HEK293 (cell line): ENCODE measurements around the gene MME.

Experiments
- CTCF ChIA-PET: fragments of 350-600 bp; formaldehyde crosslinking; extraction: SDS; loops from one replicate; lab custom pipeline; 2021; ENCODE audit warnings: antibody characterized with exemption; lab: Yijun Ruan, JAX
- POLR2A ChIA-PET: fragments of 300-600 bp; formaldehyde crosslinking; extraction: SDS; loops from one replicate; lab custom pipeline; 2020; ENCODE audit warnings: antibody characterized with exemption, inconsistent platforms; lab: Yijun Ruan, JAX
- H3K27ac ChIP-seq: fragments of 200-500 bp; sonication (Bioruptor generic); 2 replicates; pipeline ENCODE4 v1.5.1; 2014; ENCODE audit warnings: low read depth, low read length, control low read depth, inconsistent platforms; ENCODE audit errors: extremely low read depth
- H3K36me3 ChIP-seq, 2 experiments: fragments of 200-500 bp in 1 of 2; sonication (Bioruptor generic) in 1 of 2; 1 replicate in 1 of 2; 2 replicates in 1 of 2; pipeline ENCODE4 v1.5.1; 2014 to 2017; ENCODE audit warnings: inconsistent platforms in 2 of 2, low read length in 2 of 2; ENCODE audit not compliant: control insufficient read depth in 2 of 2, insufficient read depth in 1 of 2
- H3K4me1 ChIP-seq: fragments of 200-500 bp; sonication (Bioruptor generic); 2 replicates; pipeline ENCODE4 v1.5.1; 2014; ENCODE audit warnings: mild to moderate bottlenecking, low read length, inconsistent platforms; ENCODE audit not compliant: control insufficient read depth, insufficient read depth
- H3K4me3 ChIP-seq: 2 replicates; pipeline ENCODE4 v1.5.1; 2011; ENCODE audit warnings: low read depth, mild to moderate bottlenecking, control low read depth, low read length, moderate library complexity
- H3K9me3 ChIP-seq: fragments of 200-500 bp; sonication (Bioruptor generic); 2 replicates; pipeline ENCODE4 v1.5.1; 2014; ENCODE audit warnings: low read depth, low read length, inconsistent platforms; ENCODE audit not compliant: control insufficient read depth, insufficient read depth
- HOXC10 ChIP-seq: sonication (generic); formaldehyde crosslinking; IDR thresholded peaks from 2 replicates; pipeline ENCODE4 v1.8.1; 2023; ENCODE audit warnings: mild to moderate bottlenecking, missing genetic modification reagents
- MYNN ChIP-seq: fragments of 450-650 bp; formaldehyde crosslinking; IDR thresholded peaks from 2 replicates; pipeline ENCODE4 v1.5.1; 2016; ENCODE audit warnings: missing biosample characterization, missing genetic modification characterization, borderline replicate concordance
- YY1 ChIP-seq: fragments of 450-650 bp; formaldehyde crosslinking; IDR thresholded peaks from 2 replicates; pipeline ENCODE4 v1.5.1; 2018; ENCODE audit warnings: missing biosample characterization, missing genetic modification characterization
- YY2 ChIP-seq: fragments of 450-650 bp; formaldehyde crosslinking; IDR thresholded peaks from 2 replicates; pipeline ENCODE4 v1.5.1; 2016; ENCODE audit warnings: missing biosample characterization, missing genetic modification characterization
- ZNF2 ChIP-seq: fragments of 450-650 bp; formaldehyde crosslinking; IDR thresholded peaks from 2 replicates; pipeline ENCODE4 v1.5.1; 2016; ENCODE audit warnings: missing biosample characterization, missing genetic modification characterization
- ZNF202 ChIP-seq: fragments of 450-650 bp; formaldehyde crosslinking; IDR thresholded peaks from 2 replicates; pipeline ENCODE4 v1.5.1; 2016; ENCODE audit warnings: missing biosample characterization, missing genetic modification characterization, borderline replicate concordance
- ZNF214 ChIP-seq: fragments of 450-650 bp; formaldehyde crosslinking; IDR thresholded peaks from 2 replicates; pipeline ENCODE4 v1.5.1; 2017; ENCODE audit warnings: missing biosample characterization, mild to moderate bottlenecking, missing genetic modification characterization, borderline replicate concordance
- ZNF266 ChIP-seq: fragments of 450-650 bp; formaldehyde crosslinking; IDR thresholded peaks from 2 replicates; pipeline ENCODE4 v1.5.1; 2016; ENCODE audit warnings: missing biosample characterization, missing genetic modification characterization, low read depth
- ZNF302 ChIP-seq: fragments of 450-650 bp; formaldehyde crosslinking; IDR thresholded peaks from 2 replicates; pipeline ENCODE4 v1.5.1; 2016; ENCODE audit warnings: missing biosample characterization, missing genetic modification characterization, low read depth
- ZNF324 ChIP-seq: fragments of 450-650 bp; formaldehyde crosslinking; IDR thresholded peaks from 2 replicates; pipeline ENCODE4 v1.5.1; 2016; ENCODE audit warnings: missing biosample characterization, missing genetic modification characterization
- ZNF426 ChIP-seq: fragments of 450-650 bp; formaldehyde crosslinking; IDR thresholded peaks from 2 replicates; pipeline ENCODE4 v1.5.1; 2017; ENCODE audit warnings: missing biosample characterization, missing genetic modification characterization, mild to moderate bottlenecking, inconsistent platforms, moderate library complexity
- ZNF501 ChIP-seq: fragments of 450-650 bp; formaldehyde crosslinking; IDR thresholded peaks from 2 replicates; pipeline ENCODE4 v1.5.1; 2016; ENCODE audit warnings: missing biosample characterization, missing genetic modification characterization
- ZNF623 ChIP-seq: fragments of 450-650 bp; formaldehyde crosslinking; IDR thresholded peaks from 2 replicates; pipeline ENCODE4 v1.5.1; 2016; ENCODE audit warnings: missing biosample characterization, missing genetic modification characterization
- ZNF664 ChIP-seq: fragments of 450-650 bp; formaldehyde crosslinking; IDR thresholded peaks from 2 replicates; pipeline ENCODE4 v1.5.1; 2016; ENCODE audit warnings: missing biosample characterization, missing genetic modification characterization
- ZNF76 ChIP-seq: fragments of 450-650 bp; formaldehyde crosslinking; IDR thresholded peaks from 2 replicates; pipeline ENCODE4; 2016; ENCODE audit warnings: low read depth, missing biosample characterization, missing genetic modification characterization, borderline replicate concordance
- ZNF777 ChIP-seq: fragments of 450-650 bp; formaldehyde crosslinking; IDR thresholded peaks from 2 replicates; pipeline ENCODE4 v1.5.1; 2017; ENCODE audit warnings: missing biosample characterization, missing genetic modification characterization, borderline replicate concordance
- ZNF843 ChIP-seq: fragments of 450-650 bp; formaldehyde crosslinking; IDR thresholded peaks from 2 replicates; pipeline ENCODE4 v1.5.1; 2016; ENCODE audit warnings: missing biosample characterization, missing genetic modification characterization
- TF ChIP-seq, protein P1 (sequence below): fragments of 450-650 bp; IDR thresholded peaks from 2 replicates; pipeline ENCODE4 v1.5.1; 2018; ENCODE audit warnings: missing biosample characterization, mild to moderate bottlenecking, missing genetic modification characterization
- TF ChIP-seq, protein P2 (sequence below): fragments of 450-650 bp; formaldehyde crosslinking; IDR thresholded peaks from 2 replicates; pipeline ENCODE4 v1.5.1; 2016; ENCODE audit warnings: missing biosample characterization, missing genetic modification characterization, low read depth
- TF ChIP-seq, protein P3 (sequence below): fragments of 450-650 bp; formaldehyde crosslinking; IDR thresholded peaks from 2 replicates; pipeline ENCODE4 v1.5.1; 2017; ENCODE audit warnings: missing biosample characterization, mild to moderate bottlenecking, missing genetic modification characterization, moderate library complexity

Gene MME

DNA sequence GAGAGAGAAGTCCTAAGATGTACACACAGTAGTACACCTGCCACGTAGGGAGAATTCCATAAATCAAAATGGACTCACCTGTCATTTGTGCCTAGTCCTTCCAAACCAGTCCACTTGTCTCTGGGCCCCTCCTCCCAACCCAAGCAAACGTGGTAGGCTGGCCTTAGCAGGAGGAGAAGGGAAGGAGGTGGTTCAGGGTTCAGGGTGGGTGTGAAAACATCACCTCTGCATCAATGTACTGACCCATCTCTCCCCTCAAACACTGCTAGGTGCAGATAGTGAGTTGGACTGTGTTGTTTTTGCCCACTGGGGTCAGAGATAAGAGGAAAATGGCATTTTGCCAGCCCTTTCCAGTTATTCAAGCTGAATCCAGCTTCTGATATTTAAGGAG lies 99.3 kb downstream of the MME start (continued):
- TF ChIP-seq ZNF501 (tag by site-specific recombination) (no peak), ZNF843 (tag by site-specific recombination) (no peak), ZNF623 (tag by site-specific recombination) (no peak), ZNF302 (tag by site-specific recombination) (no peak), ZNF76 (tag by site-specific recombination) (no peak), HOXC10 (CRISPR knock-in tag) (no peak), ZNF664 (tag by site-specific recombination) (no peak)
- TF ChIP-seq, protein P1, sequence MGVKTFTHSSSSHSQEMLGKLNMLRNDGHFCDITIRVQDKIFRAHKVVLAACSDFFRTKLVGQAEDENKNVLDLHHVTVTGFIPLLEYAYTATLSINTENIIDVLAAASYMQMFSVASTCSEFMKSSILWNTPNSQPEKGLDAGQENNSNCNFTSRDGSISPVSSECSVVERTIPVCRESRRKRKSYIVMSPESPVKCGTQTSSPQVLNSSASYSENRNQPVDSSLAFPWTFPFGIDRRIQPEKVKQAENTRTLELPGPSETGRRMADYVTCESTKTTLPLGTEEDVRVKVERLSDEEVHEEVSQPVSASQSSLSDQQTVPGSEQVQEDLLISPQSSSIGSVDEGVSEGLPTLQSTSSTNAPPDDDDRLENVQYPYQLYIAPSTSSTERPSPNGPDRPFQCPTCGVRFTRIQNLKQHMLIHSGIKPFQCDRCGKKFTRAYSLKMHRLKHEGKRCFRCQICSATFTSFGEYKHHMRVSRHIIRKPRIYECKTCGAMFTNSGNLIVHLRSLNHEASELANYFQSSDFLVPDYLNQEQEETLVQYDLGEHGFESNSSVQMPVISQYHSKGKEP: no peak

DNA sequence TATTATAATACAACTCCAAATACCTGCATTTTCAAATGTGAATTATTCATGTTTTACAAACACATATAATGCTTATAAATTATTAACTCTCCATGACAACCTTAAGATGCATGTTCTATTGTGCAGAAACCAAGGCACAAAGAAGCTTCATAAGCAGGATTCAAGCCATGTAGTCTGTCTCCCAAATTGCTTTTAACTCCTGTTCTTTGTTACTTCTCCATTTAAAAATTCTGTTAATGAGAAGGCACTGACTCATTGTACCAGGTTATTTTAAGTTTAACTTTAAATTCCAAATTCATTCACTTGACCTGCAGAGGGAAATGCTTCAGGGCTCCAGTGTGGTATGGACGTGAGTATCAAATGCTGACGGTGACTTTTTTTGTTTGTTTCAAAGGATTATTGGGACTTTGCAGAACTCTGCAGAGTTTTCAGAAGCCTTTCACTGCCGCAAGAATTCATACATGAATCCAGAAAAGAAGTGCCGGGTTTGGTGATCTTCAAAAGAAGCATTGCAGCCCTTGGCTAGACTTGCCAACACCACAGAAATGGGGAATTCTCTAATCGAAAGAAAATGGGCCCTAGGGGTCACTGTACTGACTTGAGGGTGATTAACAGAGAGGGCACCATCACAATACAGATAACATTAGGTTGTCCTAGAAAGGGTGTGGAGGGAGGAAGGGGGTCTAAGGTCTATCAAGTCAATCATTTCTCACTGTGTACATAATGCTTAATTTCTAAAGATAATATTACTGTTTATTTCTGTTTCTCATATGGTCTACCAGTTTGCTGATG lies 100.0 kb downstream of the MME start:
- no peaks in the 10 kb centered on the region for H3K36me3 ChIP-seq
- TF ChIP-seq ZNF777 (tag by site-specific recombination) (no peak), ZNF214 (tag by site-specific recombination) (no peak)
- no peak overlapping the region for H3K27ac ChIP-seq
- CTCF ChIA-PET: no interaction called here
- no peak overlapping the region for H3K4me3 ChIP-seq
- no peaks in the 10 kb centered on the region for H3K9me3 ChIP-seq
- POLR2A ChIA-PET: no interaction called here
- no peaks in the 10 kb centered on the region for H3K4me1 ChIP-seq

DNA sequence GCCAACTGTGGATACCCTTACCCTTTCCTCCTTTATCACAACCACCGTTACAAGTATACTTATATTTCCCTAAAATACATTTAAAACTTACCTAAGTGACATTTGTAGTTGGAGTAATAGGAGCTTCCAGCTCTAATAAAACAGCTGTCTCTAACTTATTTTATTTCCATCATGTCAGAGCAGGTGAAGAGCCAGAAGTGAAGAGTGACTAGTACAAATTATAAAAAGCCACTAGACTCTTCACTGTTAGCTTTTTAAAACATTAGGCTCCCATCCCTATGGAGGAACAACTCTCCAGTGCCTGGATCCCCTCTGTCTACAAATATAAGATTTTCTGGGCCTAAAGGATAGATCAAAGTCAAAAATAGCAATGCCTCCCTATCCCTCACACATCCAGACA lies 102.3 kb downstream of the MME start:
- TF ChIP-seq YY1 (tag by site-specific recombination): no peak
- TF ChIP-seq YY2 (tag by site-specific recombination): no peak
- no peak for TF ChIP-seq ZNF2 (tag by site-specific recombination)
- TF ChIP-seq, protein P2, sequence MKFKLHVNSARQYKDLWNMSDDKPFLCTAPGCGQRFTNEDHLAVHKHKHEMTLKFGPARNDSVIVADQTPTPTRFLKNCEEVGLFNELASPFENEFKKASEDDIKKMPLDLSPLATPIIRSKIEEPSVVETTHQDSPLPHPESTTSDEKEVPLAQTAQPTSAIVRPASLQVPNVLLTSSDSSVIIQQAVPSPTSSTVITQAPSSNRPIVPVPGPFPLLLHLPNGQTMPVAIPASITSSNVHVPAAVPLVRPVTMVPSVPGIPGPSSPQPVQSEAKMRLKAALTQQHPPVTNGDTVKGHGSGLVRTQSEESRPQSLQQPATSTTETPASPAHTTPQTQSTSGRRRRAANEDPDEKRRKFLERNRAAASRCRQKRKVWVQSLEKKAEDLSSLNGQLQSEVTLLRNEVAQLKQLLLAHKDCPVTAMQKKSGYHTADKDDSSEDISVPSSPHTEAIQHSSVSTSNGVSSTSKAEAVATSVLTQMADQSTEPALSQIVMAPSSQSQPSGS (tag by site-specific recombination): no peak
- TF ChIP-seq ZNF324 (tag by site-specific recombination): no peak
- no peak for TF ChIP-seq ZNF266 (tag by site-specific recombination)
- TF ChIP-seq ZNF202 (tag by site-specific recombination): no peak
- TF ChIP-seq, protein P3, sequence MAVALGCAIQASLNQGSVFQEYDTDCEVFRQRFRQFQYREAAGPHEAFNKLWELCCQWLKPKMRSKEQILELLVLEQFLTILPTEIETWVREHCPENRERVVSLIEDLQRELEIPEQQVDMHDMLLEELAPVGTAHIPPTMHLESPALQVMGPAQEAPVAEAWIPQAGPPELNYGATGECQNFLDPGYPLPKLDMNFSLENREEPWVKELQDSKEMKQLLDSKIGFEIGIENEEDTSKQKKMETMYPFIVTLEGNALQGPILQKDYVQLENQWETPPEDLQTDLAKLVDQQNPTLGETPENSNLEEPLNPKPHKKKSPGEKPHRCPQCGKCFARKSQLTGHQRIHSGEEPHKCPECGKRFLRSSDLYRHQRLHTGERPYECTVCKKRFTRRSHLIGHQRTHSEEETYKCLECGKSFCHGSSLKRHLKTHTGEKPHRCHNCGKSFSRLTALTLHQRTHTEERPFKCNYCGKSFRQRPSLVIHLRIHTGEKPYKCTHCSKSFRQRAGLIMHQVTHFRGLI (tag by site-specific recombination): no peak
- no peak for TF ChIP-seq ZNF426
- no peak for TF ChIP-seq MYNN (tag by site-specific recombination)
- TF ChIP-seq, all 188 proteins: peak for 0
- ChIA-PET POLR2A (no interaction called here), CTCF (no interaction called here)
- H3K4me3 ChIP-seq: no peak overlapping the region
- no peaks in the 10 kb centered on the region for H3K4me1 ChIP-seq
- H3K36me3 ChIP-seq: no peaks in the 10 kb centered on the region
- H3K27ac ChIP-seq: no peak overlapping the region
- H3K9me3 ChIP-seq: no peaks in the 10 kb centered on the region
